BJ (cell line): Measurements from ENCODE around the gene MXRA5. TPM values are rescaled to one million over a fixed set of nuclear protein-coding genes. Genes with fewer than 3 reads are reported as not detected.
A peak's percentile ranks its signal among the peaks of the same experiment; 100 is the strongest.

Experiments
- CTCF ChIA-PET: fragments of 350-600 bp; formaldehyde crosslinking; extraction: SDS; loops from one replicate; lab custom pipeline; 2021; ENCODE audit warnings: antibody characterized with exemption, inconsistent platforms; lab: Yijun Ruan, JAX
- POLR2A ChIA-PET: fragments of 300-600 bp; sonication (Branson Sonifier 250); formaldehyde crosslinking; extraction: SDS; loops from one replicate; lab custom pipeline; 2021; ENCODE audit warnings: antibody characterized with exemption; lab: Charles Lee
- DNase-seq: peaks from one replicate; pipeline ENCODE4 v3.0.0-alpha.2; 2011; ENCODE audit warnings: low read depth
- H3K27me3 ChIP-seq: 2 replicates; pipeline ENCODE4 v1.6.0; 2011; ENCODE audit warnings: low read length; ENCODE audit not compliant: control insufficient read depth, insufficient read depth
- H3K36me3 ChIP-seq: 2 replicates; pipeline ENCODE4 v1.5.1; 2011; ENCODE audit warnings: low read length; ENCODE audit not compliant: control insufficient read depth, insufficient read depth
- H3K4me3 ChIP-seq: 2 replicates; pipeline ENCODE4 v1.5.1; 2011; ENCODE audit warnings: low read depth, mild to moderate bottlenecking, control low read depth, low read length
- CTCF ChIP-seq: IDR thresholded peaks from 2 replicates; pipeline ENCODE4 v1.5.1; 2011; ENCODE audit warnings: low read depth, mild to moderate bottlenecking, control low read depth, inconsistent platforms, low read length, moderate library complexity; ENCODE audit not compliant: insufficient read depth
- polyA minus RNA-seq: library from RNA; depleted of rRNA, polyadenylated mRNA; stranded (reverse); fragments of >200 nt; gene quantifications from 2 replicates; pipeline ENCODE4 v1.2.3, GENCODE V29; 2011; rRNA and poly(A)+ RNA removed
- polyA plus RNA-seq: library from polyadenylated mRNA; depleted of rRNA; stranded (reverse); fragments of >200 nt; gene quantifications from 2 replicates; pipeline ENCODE4 v1.2.3, GENCODE V29; 2011; rRNA removed

Gene MXRA5
- 35.1 and 36.5 TPM in 2 replicates for polyA plus RNA-seq
- 22.3 and 35.3 TPM in 2 replicates for polyA minus RNA-seq

- Histone ChIP-seq H3K36me3 (no peaks in the 10 kb centered on the region), H3K4me3 (peak within 1 kb of the TSS; percentile 64), H3K27me3 (no peaks in the 10 kb centered on the region)
- no peak for TF ChIP-seq CTCF
- ChIA-PET POLR2A (no interaction called here), CTCF (interaction anchor here (1.6 kb wide), 1 partner anchor 201 kb away, joined by 3 read pairs; no protein-coding TSS in a partner anchor)
- no peak for DNase-seq
These were observed at the start of gene MXRA5 for GRCh38 chrX:3346501-3347259. MXRA5 (minus strand) TSS chrX:3346652; CDS start chrX:3343833, 2,819 bp downstream.

GRCh38 chrX:3393581-3394111 lies 47.2 kb upstream of the MXRA5 start:
- no peak for DNase-seq
- POLR2A ChIA-PET, result no interaction called here

DNA sequence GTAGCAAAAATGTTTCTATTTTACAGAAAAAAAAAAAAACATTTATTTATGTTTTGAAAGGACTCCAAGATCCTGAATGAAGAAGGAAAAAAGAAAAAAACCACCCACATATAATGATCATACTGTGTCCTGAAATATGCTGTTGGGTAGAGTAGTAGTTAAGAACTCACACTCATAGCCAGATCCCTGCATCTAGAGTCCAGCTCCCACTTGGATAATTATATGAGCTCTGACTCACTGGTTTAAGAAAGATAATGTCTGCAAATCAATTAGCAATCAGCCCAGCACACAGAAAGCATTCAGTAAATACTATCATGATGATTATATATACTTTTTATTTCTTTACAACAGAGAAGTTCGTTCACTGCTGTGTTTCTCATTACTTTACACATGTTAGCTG lies 46.7 kb upstream of the MXRA5 start:
- no peak for TF ChIP-seq CTCF
- CTCF ChIA-PET, result interaction anchor here (1.5 kb wide), 1 partner anchor 9 kb away, joined by 4 read pairs; no protein-coding TSS in a partner anchor
- H3K36me3 ChIP-seq, result no peaks in the 10 kb centered on the region
- H3K27me3 ChIP-seq, result no peaks in the 10 kb centered on the region
- no peak for DNase-seq
- POLR2A ChIA-PET, result no interaction called here
- no peak overlapping the region for H3K4me3 ChIP-seq

More at GRCh38 chrX:3393581-3394111, 47.2 kb upstream of the MXRA5 start:
- Histone ChIP-seq H3K4me3 (no peak overlapping the region), H3K27me3 (no peaks in the 10 kb centered on the region), H3K36me3 (no peaks in the 10 kb centered on the region)
- CTCF ChIA-PET, result interaction anchor here (1.5 kb wide), 1 partner anchor 10 kb away, joined by 4 read pairs; no protein-coding TSS in a partner anchor
- TF ChIP-seq CTCF, result no peak

DNA sequence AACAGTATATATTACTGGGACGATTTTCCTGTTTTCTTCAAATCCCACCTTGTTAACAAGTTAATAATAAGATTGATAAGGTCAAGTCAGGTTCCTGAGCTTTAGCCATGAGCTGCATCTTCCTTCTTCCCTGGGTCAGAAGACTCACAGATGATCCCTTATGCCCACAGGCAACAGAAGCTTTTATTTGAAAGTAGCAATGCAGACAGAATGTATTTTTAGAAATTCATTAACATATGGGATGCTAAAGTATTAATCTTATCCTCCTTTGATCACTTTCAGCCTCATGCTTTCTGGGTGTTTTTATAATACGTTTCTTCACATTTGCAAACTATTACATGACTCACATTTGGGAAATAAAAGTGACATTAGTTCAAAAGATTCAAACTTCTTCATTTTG lies 42.0 kb upstream of the MXRA5 start:
- H3K27me3 ChIP-seq, result no peaks in the 10 kb centered on the region
- TF ChIP-seq CTCF, result no peak
- no peak for DNase-seq
- no peaks in the 10 kb centered on the region for H3K36me3 ChIP-seq
- no peak overlapping the region for H3K4me3 ChIP-seq
- ChIA-PET CTCF (no interaction called here), POLR2A (no interaction called here)

GRCh38 chrX:3384327-3384726 lies 37.9 kb upstream of the MXRA5 start:
- no peak for TF ChIP-seq CTCF
- DNase-seq, result no peak
- no peak overlapping the region for H3K4me3 ChIP-seq
- POLR2A ChIA-PET, result no interaction called here
- no peaks in the 10 kb centered on the region for H3K27me3 ChIP-seq
- CTCF ChIA-PET, result interaction anchor here (1.0 kb wide), 1 partner anchor 9 kb away, joined by 4 read pairs; no protein-coding TSS in a partner anchor
- no peaks in the 10 kb centered on the region for H3K36me3 ChIP-seq
